NOMO-1 treated with DMSO at 0.1 percent for 48 hours (cell line): Measurements from ENCODE around the gene AATK.

Experiments
- DNase-seq: peaks from one replicate; lab custom pipeline; 2025; ENCODE audit not compliant: unreplicated experiment; lab: John Stamatoyannopoulos, UW

AATK gene

DNA sequence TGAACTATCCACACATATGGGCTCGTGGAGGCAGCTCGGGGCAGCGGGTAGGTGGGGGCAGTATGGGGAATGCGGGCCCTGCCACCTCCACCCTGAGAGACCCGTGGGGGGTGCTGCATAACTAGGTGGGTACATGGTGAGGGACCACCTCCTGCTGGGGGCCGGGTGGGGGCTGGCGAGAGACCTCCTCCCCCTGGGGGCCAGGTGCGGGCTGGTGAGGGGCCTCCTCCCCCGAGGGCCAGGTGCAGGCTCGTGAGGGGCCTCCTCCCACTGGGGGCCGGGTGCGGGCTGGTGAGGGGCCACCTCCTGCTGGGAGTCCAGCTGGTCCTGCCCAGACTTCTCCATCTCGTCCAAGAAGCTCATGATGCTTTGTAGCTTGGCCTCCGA, 31.4 kb upstream of the AATK start:
- DNase-seq: no peak

DNA sequence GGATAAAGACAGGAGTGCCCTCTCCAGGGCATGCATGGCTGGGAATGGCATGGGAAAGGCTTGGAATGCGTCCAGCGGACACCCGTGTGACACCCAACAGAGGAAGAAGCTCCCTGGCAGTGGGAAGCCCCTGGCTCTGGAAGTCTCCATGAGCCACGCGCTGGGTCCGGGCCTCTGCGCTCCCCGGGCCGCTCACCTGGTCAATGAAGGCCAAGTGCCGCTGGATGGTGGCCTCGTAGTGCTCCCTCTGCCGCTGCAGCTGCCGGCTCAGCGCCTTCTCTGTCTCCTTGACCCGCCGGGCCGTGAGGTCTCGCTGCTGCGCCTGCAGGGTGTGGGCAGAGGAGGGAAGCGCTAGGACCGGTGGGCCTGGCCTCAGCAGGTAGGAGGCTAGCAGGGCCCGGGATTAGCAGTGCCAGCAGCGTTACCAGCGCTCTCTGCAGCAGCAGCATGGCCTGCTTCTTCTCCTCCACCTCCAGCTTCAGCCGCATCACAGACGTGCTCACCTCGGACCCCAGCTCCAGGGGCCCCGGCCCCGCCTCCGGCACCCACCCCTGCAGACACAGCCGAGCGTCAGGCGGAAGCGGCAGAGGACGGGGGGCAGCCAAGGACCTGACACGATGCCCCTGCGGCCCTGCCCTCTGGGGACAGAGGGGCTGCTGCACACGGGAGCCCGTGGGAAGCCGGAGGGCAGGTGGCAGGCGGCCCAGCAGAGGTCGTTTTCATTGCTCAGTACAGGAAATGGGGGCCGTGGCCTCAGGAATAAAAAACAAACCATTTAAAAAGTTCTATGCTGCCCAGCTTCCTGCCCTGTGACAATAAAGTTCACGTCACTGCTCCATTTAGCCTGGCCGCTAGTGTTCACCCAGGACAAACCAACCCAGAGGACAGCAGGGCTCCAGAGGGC, 30.7 kb upstream of the AATK start:
- DNase-seq: no peak

DNA sequence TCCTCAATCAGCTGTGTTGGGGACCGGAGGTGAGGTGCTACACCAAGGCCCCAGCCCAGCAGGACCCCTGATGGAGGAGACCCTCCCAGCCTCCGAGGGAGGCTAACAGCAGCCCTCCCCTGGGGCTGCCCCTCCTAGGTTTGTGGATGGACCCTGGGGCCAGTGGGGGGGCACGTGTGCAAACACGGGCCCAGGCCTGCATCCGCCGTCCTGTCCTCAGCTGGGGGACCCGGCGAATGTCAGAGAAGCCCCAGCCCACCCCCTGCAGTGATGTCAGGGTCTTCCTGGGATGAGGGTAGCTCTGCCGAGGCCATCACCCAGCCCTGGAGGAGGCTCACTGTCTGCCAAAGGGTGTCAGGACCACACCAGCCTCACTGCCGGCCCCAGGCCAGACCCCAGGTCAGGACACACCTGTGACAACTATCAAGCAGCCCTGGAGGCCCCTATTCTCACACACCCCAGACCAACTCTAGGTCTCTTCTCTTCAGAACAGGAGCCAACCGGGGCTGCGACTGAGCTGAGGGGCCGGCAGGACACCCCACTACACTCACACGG, 30.0 kb upstream of the AATK start:
- DNase-seq: no peak

DNA sequence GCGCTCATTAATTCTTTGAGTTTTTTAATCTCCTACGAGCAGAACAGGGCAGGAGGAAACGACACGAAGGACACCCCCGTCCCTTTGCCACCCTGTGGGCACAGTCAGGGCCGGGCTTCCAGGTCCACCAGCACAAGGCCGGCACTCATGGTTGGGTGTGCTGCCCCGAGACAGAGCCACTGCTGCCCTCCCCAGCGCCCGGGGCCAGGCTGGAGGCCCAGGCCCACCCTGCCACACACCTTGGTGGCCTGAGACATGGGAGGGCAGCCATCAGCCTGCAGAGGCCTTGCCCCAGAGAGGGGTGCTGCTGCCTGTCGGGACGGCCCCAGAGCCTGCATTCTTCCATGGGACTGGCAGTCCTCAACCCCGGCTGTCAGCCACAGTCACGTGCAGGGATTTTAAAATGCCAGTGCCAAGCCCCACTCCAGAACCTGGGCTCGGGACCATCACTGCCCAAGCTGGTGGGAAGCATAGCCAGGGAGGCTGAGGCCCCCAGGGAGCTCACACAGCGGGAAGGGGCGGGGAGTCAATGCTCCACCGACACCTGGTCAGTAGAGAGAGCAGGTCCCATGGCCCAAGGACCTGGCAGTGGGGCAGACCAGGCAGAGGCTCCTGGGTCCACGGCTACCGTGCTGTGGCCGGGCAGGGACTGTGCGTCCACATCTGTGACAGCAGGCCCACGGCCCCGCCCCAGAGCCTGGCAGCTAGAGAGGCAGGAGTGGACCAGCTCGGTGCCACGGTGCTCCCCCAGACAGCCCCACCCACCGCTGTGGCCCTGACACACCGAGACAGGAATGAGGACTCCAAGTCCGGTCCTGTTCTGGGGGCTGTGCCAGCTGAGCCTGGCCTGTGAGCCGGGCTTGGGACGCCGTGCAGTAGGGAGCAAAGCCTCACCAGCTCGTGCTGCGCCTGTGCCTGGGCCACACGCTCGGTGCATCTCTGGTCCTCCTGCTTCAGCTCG, 29.2 kb upstream of the AATK start:
- DNase-seq: no peak

DNA sequence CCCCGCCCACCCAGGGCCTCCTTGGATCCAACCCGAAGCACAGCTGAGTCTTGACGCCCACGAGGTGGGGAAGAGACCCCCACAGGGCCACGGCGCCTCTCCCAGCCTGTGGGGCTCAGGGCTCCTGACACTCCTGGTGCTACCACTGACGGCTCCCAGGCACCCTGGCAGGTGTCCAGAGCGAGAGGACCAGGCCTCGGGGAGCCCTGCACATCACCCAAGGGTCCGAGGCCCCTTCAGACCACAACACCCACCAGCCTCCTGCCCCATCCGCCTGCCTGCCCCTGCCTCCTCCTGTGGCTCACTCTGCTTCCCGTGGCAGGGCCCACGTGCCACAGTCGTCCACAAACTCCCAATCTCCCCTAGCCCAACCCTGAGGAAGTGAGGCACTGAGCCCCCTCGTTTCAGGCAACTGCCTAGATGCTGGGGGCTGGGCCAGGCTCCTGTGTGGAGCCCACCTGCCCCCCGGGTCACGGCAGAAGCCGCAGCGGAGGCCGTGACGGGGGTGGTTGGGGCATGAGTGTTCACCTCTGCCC, 28.3 kb upstream of the AATK start:
- DNase-seq: no peak

DNA sequence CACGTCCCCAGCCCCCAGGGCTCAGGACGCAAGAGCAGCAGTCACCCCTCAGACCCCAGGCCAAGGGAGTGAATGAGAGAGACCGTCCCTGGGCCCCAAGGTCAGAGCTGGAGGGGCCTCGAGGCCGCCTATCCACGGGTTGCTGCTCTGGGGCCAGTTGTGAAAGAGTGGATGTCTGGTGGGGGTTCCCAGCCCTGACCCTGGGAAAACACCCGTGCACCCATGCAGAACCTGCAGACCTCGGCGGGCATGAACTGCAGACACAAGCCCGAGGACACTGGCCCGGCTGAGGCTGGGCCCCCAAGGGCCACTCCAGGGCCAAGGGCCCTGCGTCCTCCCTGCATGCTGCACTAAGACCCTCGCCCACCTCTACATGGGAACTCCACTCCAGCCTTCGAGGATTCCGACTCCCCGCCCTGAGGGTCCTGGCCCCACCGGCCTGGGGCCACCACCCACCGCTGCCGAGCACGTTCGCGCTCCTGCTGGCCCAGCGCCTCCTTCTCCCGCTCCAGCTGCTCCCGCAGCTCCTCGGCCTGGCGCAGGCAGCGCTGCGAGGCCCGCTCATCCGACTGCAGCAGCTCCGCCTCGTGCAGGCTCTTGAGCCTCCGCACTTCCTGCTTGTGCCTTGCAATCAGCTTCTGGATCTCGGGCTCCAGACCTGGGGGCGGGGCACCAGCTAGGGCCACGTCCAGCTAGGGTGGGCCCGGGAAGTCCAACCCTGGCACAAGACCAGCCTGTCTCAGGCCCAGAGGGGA, 27.6 kb upstream of the AATK start:
- DNase-seq: no peak

DNA sequence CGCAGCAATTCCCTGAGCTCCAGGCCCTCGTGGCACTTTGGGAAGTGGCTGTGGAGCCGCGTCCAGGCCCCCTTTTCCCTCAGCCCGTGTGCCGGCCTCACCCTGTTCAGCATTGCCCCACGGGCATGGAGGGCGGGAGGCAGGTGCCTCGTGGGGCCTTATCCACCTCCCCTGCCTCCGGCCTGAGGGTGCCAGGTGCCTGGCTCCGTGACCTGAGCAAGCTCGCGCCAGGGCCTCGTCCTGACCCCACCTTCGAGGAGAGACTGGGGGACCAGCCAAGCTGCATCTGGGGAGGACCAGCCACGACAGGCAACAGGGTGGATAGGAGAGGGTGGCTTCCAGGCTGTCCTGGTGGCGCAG, 27.0 kb upstream of the AATK start:
- DNase-seq: no peak

DNA sequence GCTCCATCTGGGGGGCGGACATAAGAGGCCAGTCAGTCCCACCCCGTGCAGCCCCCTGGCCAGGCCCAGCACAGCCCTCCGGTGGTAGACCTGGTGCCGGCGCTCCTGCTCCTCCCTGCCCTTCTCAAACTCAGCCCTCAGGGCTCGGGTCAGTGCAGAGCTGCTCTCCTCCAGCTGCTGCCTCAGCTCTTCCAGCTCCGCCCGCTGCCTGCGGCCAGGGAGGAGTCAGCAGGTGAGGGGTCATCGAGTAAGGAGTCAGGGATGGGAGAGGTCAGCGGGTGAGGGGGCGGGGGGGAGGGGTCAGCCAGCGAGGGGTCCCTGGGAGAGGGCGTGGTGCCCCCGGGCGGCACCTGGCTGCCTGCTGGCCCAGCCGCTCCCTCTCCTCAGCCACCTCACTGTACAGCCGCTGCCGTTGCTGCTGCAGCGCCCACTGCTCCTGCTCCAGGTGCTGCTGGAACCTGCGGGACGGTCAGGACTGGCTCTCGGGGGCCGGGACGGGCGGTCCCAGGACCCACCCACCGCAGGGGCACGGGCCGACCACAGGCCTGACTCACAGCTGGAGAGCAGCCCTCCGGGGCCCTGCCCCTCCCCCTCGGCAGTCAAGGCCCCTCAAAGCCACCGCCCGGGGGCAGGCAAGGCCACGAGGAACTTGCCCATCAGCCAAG, 26.5 kb upstream of the AATK start:
- no peak for DNase-seq

DNA sequence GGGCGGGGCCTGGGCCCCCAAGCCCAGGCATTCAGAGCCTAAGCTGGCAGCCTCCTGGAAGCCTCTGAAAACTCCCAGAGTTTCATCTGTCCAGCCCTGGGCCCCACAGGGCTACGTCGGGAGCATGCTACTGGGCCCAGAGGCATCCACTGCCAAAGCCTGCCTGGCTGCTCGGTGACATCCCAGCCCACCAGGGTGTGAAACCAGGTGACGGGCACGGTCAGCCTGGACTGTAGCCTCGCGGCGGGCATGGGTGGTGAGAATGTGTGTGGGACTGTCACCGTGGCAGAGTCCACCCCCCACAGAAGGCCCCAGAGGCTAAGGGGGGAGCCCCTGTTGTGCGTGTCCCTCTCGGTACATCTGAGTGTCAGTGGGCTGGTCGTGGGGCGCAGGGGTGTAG, 25.6 kb upstream of the AATK start:
- DNase-seq: no peak

DNA sequence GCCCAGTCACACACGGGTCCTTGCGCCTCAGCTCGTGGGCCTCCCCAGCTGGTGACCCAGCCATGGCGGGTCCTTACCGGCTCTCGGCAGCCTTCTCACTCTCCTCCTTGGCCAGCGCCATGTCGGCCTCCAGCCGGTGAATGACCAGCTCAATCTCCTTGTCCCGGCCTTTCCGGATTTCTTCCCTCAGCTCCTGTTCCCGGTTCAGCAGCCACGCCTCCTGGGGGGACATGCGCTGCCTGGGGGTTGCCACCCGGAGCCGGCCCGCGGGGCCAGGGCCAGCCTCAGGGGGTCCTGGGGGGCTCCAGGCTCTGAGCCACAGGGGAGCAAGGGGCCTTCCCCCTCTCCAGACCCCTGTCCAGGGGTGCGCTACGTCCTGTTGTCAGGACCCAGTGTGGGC, 25.1 kb upstream of the AATK start:
- no peak for DNase-seq

DNA sequence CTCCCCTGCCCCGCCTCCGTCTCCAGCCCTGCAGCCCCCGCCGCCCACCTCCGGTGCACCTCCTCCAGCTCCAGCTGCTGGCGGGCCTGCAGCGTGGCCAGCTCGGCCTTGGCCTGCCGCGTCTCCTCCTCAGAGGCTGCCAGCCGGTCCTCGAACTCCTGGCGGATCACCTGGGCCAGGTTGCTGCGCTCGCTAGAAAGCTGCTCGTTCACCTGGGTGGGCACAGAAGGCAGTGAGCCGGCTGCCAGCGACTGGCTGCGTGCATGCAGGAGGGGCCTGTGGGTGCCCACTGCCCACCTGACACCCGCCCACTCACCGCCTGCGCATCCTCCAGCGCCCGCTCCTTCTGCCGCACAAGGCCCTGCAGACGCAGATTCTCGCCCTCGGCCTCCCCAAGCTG, 24.6 kb upstream of the AATK start:
- no peak for DNase-seq

DNA sequence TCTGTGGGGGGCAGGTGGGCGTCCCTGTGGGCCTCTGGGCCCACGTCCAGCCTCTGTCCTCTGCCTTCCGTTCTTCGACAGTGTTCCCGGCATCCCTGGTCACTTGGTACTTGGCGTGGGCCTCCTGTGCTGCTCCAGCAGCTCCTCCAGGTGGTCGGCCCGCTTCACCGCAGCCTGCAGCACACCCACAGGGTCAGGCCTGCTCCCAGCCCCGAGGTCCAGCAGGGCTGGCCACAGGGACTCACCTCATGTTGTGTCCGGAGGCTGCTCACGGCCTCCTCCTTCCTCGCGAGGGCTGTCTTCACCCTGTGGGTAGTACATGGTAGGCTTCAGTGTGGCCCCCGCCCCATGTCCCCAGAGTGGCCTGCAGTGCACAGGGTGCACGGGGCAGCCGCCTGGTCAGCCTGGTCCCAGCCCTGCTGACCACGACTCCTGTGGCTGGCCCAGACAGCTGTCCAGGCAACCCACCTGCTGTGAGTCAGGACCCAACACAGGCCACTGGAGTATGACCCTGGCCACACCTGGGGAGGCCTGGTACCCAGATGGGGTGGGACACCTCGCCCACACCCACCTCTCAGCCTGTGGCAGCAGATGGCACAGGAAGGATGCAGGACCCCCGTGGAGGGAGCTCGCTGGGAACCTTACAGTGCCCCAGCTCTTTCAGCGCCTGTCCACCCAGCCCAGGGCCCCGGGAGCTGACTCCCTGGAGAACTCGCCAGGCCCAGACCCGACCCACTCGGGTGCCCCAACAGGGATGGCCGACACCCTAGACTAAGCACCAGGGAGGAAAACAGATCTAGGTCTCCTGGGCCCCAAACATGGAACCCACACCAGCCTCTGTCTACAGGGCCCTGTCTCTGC, 23.9 kb upstream of the AATK start:
- DNase-seq: no peak

DNA sequence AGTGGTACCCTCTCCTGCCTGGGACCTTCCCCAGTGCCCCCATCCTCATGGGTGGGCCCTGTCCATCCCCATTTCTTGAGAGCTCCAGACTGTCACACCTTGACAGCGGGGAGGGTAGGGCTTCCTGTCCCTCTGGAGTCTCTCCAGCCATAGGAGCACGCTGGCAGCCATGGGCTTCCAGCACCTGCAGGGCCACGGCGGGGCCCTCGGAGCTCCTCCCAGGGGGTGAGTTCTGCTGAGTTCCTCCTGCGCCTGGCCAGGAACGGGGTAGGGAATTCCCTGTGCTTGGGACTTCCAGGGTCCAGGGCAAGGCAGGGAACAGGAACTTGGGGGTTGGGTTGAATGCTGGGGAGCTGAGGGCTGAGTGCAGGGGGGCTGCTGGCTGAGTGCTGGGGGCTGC, 23.0 kb upstream of the AATK start:
- no peak for DNase-seq

DNA sequence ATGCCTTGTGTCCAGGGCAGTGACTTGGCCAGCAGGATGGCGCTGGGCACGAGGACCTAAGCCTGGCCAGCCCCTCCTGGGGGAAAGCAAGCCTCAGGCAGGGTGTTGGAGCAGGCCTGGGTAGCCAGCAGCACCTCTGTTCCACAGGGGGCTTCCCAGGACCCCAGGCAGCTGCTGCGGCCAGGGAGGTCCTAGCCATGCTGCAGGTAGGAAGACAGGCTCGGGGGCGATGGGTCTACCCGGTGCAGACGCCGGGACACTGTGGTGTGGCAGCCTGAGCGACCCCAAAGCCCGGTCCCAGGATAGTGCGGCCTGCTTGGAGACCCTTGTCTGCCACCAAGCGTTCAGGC, 22.4 kb upstream of the AATK start:
- DNase-seq: no peak

DNA sequence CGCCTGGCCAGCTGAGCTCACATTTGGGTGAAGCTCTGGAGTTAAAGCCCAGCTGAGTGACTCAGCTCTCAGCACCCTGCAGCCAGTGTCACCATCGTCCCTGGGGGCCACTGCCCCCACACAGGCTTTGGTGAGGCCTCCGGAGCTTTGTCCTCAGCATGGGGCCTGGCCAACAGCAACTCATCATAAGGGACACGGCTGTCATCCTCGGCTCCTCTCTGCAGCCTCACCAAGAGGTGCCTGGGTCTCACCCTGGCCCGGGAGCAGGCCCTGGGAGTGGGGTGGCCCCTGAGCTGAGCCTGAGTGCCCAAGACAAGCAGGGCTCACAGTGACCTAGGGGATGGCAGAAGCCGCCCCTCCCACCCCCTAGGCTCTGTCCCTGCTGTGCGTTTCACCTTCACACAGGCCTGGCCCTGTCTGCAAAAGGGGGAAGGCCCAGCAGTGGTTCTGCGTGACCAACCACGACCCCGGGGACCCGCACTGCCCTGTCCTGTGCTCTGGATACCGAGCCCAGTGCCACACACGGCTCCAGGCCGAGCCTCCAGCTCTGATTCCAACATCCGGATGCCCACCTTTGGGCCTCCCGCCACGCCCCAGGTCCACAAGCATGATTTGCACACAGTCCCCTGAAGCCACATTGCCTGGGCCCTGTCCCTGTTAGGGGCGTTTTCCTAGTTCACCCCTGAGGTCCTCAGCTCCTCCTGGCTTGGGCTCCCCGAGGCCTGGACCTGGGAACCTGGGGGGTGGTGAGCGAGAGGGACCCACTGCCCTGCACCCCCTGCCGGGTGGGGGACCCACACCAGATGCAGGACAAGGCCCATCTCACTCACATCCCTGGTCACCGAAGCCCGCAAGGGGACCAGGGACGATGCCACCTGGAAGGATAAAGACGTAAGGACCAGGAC, 21.8 kb upstream of the AATK start:
- no peak for DNase-seq

DNA sequence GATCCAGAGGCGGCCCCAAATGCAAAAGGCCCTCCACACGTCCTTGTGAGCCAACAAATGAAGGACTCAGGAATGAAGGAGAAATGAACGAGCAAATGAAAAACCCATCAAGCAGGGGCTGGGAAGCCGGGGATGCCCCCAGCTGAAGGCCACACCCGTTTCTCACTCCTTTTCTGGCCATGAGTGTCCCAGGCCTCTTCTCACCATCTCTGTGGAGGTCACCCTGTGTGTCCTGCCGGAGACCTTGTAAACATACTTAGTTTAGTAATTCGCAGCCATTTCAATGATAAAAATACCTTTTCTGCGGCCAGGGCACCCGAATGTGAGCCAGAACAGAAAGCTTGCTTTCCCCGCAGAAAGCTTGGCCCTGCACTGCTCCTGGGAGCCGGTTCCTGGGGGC, 21.1 kb upstream of the AATK start:
- DNase-seq: no peak

DNA sequence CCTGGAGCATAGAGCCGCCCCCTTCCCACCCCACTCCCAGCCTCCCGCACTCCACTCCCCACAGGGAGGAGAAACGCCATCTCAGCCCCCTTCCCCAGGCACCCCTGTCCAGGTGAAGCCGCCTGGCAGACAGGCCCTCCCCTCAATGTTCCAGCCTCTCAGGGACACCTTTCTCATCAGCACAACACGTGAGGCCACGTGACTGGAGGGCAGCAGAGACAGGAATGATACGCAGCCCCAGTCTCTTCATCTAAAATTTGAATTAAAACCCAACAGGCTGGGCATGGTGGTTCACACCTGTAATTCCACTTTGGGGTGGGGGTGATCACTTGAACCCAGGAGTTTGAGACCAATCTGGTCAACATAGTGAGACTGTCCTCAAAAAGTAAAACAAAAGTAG, 20.2 kb upstream of the AATK start:
- no peak for DNase-seq

DNA sequence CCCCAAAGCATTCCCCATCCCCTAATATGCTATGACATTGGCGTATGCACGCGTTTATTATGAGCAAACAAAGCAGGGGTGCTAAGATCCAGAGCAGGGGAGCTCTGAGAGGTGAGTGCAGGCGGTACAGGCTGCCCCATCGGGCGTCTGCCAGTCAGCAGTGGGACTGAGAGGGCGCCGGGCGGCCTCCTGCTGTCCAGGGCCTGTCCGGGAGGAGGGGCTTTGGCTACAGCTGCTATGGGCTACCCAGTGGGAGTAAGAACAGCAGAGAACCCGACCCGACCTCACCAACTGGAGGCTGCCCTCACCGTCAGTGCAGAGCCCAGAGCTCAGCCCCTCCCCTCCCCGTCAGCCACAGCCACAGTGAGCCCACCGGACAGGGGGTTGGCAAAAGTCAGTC, 18.5 kb upstream of the AATK start:
- DNase-seq: no peak

DNA sequence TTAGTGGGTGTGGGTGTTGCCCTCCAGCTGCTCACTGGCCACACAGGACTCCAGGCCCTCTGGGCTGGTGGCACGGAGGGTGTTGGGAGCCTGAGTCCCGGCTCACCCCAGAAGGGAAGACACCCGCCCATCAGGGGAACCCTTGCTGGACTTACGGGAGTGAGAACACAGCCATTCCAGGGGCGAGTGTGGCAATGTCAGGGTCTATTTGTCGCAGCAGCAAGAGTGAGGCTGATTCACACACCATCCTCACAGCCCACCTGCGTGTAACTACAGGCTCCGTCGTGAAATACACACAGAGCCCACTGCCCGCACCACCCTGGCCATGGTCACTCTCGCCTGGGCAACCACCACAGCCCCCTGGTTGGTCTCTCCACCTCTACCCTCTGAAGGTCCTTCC, 17.8 kb upstream of the AATK start:
- no peak for DNase-seq
